D721Med (cell line): Measurements from ENCODE around the gene YBX1.

Experiments used
- DNase-seq: peaks from one replicate; pipeline ENCODE4 v3.0.0; 2011; ENCODE audit warnings: low spot score; ENCODE audit not compliant: insufficient read length
- FAIRE-seq: peaks from 2 replicates; lab custom pipeline; 2011; peaks lifted over from hg19 to GRCh38; lab: Jason Lieb, UNC
- TF ChIP-seq, protein P1 (sequence below): IDR thresholded peaks from 2 replicates; pipeline ENCODE4 v1.5.1; 2012; ENCODE audit warnings: mild to moderate bottlenecking, control low read depth; ENCODE audit not compliant: insufficient read depth; ENCODE audit errors: missing control alignments

YBX1 gene

DNA sequence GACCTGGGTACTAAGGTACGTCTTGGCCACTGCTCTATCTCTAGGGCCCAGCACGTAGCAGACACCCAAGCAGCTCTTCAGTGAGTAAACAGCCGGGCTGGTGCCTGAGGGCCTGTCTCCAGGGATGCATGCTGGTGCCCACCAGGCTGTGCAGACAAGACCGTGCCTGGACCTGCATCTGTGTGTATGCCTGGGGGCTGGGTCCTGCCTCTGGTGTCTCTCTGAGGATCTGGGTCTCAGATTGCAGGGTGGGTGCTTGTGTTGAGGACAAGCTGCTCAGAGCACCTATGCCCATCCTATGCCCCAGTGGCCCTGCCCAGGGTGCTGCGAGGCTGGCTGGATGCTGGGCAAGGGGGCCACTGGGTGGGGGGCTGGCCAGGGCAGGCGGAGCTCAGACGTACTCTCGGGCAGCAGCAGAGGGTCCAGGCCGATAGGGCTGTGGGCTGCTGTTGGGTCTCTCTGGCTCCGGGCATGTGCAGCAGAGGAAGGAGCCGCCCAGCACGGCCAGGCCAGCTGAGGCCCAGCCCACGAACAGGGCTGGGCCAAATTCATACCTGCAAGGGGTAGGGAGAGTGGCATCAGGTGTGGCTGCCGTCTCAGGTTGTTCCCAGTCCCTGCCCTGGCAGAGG, 53.4 kb downstream of the YBX1 start:
- DNase-seq (no peak), FAIRE-seq (no peak)
- TF ChIP-seq, protein P1, sequence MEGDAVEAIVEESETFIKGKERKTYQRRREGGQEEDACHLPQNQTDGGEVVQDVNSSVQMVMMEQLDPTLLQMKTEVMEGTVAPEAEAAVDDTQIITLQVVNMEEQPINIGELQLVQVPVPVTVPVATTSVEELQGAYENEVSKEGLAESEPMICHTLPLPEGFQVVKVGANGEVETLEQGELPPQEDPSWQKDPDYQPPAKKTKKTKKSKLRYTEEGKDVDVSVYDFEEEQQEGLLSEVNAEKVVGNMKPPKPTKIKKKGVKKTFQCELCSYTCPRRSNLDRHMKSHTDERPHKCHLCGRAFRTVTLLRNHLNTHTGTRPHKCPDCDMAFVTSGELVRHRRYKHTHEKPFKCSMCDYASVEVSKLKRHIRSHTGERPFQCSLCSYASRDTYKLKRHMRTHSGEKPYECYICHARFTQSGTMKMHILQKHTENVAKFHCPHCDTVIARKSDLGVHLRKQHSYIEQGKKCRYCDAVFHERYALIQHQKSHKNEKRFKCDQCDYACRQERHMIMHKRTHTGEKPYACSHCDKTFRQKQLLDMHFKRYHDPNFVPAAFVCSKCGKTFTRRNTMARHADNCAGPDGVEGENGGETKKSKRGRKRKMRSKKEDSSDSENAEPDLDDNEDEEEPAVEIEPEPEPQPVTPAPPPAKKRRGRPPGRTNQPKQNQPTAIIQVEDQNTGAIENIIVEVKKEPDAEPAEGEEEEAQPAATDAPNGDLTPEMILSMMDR: no peak

DNA sequence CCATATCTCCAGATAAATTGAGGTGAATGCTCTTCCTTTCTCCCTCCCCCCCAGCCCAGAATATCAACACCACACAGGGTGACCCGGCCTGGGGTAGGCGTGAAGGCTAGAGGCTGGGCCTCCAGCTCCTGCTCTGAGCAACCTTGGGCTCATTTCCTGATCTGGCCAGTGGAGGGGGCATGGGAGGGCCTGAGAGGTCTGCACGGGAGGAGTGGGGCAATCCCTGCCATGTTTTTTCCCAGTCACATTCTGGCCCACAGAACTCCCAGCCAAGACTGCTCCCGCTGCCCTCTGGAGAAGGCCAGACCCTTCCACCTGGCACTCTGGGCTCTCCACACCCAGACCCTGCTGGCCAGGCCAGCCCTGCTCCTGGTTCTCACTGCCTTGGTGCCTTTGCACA, 53.9 kb downstream of the YBX1 start:
- no peak for FAIRE-seq
- TF ChIP-seq, protein P1: no peak
- DNase-seq: no peak

DNA sequence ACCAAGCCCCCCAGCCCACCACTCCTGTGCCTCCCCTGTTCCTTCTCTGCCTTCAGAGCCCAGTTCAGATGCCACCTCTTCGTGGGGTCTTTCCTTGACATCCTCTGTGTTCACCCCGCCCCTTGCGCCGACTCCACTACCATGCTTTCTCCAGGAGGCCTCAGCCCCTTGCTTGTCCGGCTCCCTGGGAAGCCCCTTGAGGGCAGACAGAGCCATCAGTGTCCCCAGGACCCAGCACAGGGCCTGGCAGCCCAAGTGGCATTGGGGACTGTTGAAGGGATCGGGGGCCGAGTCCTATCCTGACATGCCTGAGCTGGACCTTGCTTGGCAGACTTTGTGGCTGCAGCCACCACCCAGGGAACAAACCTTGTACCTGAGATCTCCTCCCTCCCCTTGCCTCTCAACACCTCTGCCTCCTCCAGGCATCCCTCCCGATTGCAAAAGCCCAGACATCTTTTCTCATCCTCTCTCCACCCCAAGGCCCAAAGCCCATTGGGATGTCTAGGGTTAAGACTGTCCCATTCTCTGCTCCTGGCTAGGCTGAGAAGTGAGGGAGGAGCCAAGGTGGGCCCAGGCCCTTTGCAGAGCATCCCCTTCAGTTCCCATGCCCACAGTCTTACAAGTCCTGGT, 54.5 kb downstream of the YBX1 start:
- TF ChIP-seq, protein P1: no peak
- DNase-seq: no peak
- FAIRE-seq: no peak

DNA sequence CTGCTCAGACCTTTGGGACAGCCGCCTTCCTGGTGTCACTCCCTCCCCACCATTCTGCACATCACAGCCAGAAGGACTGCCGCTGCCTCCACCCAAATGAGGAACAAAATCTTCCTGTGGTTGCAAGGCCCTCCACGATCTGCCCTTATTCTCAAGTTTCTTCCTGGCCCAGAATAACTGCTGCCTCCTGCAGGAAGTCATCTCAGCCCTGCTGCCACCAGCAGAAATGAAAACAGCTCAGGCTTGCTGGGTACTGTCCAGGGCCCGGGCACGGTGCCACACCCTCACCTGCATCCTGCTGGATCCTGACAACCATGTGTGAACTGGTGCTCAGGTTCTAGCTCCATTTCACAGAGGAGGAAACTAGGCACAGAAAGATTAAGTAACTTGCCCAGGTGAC, 55.0 kb downstream of the YBX1 start:
- DNase-seq: no peak
- FAIRE-seq: no peak
- TF ChIP-seq, protein P1: no peak

DNA sequence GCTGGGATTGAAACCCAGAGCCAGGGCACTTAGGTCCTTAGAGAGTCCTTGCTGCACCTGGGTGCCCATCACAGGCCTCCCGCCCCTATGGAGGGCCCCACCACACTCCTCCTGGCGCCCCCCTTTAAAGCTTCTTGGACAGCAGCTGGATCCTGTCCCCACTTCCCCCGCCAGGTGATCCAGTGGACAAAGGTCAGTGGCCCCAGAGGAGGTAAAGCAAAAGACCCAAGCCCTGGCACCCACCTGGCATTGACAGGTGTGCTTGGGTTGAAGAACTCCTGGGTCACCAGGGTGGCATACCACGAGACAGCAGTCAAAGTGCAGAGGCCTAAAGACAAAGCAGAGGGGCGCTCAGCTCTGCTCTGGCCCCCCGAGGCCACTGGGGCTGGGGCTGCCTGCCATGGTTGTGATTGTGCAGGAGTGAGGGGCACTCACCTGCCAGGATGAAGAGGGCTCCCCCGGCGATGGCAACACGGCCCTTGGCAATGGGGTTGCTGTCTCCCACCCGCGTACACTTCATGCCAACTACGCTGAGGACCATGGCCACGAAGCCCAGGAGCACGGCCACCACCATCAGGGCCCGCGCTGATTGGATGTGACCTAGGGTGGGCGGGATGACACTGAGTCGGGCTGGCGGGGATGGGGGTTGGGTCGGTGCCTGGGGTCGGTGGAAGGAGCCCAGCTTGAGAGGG, 55.9 kb downstream of the YBX1 start:
- TF ChIP-seq, protein P1: no peak
- DNase-seq (no peak), FAIRE-seq (no peak)

DNA sequence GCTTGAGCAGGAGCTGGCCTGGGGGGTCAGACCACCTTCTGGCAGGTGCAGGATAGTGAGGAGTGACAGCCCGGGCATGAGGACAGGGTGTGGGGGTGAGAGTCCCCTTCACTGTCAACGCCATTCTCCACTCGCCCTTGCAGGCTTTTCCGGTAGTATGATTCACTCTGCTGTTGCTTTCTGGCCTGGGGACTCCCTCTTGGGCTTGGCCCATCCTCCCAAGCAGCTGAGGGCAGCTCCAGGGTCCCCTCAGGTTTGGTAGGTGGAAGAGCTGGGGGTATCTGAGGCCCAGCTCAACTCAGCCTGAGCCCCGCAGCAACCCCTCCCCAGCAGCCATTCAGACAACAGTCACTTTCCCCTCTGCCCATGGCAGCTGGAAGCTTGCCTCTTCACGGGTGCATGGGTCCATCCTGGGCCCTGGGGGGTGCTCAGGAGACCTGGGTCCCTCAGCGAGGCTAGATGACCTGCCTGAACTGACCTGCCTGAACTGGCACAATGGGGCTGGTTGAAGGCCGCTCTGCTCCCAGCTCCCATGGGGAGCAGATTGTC, 56.5 kb downstream of the YBX1 start:
- FAIRE-seq (no peak), DNase-seq (no peak)
- TF ChIP-seq, protein P1: no peak
